Activated naive CD4-positive, alpha-beta T cell treated with anti-CD3 and anti-CD28 coated beads, Interleukin-2, amount 50 U/mL, for 16 hours (primary cell): ENCODE measurements around the gene SPX.
A peak's percentile ranks its signal among the peaks of the same experiment; 100 is the strongest.

ENCODE experiments used
- DNase-seq: peaks from one replicate; pipeline ENCODE4 v3.0.0-alpha.2; 2020

Gene SPX, protein sequence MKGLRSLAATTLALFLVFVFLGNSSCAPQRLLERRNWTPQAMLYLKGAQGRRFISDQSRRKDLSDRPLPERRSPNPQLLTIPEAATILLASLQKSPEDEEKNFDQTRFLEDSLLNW

DNA sequence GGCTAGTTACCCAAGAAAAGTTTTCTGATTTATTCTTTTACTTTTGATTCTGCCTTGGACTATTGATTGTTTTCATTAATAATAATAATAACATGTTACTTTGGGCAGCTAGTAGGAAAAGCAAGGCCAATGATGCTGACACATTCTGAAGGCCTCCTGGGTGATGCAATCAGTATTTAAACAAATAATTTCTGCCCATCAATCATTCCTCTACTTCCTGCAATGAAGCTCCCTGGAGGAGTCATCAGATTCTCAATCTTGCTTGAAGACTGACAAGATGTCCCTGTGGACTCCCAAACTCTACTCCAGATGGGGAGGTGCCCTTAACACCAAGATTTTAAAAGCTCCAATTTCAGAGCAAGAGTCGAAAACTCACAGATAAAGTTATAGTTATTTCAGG lies at the start of gene SPX:
SPX (plus strand) TSS at position 244 of the 400 bp plus-strand sequence. CDS start 177 bp downstream, outside the sequence.
- DNase-seq = no peak

DNA sequence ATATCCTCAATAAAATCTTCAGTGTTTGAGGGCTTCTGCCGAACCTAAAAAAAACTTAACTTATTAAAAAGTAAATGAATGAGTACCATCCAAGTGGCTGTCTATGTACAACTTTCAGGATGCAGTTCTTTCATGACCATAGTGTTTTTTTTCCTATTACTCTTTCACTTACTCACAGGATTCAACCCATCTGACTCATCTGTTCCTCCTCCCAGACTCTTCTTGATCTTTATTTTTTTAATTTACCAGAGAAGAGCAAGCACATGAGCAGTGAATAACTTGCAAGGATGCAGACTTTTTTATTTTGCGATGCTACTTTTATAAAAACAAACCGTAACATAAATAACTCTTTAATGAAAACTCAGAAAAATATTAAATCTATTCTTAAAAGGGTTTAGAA lies 49.1 kb upstream of the SPX start:
- no peak for DNase-seq

DNA sequence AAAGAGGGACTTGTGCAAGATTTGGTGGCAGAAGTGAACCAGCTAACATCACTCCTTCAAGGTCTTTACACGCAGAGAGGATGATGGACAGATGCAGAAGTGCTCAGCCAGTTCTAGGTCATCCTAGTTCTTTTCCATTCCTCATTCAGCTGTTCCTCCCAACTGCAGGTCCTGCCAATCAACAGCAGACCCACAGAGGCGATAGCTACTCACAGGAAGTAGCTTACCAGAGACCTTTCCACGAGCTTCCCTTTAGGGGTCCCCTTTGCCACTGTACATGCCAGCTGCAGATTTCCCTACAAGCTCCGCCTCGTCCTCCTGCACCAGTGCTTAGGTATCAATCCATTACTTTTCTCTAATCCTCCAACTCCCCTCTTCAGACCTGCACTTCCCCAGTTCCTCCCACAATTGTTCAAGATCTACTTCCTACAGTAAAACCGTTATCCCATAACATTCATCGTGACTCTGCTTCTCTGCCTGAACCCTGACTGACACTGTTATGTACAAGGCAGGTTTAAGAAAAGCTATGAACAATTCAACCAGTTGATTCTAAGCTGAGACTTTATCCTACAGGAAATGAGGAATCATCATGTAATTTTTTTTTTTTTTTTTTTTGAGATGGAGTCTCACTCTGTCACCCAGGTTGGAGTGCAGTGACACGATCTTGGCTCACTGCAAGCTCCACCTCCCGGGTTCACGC lies 47.2 kb upstream of the SPX start:
- no peak for DNase-seq

DNA sequence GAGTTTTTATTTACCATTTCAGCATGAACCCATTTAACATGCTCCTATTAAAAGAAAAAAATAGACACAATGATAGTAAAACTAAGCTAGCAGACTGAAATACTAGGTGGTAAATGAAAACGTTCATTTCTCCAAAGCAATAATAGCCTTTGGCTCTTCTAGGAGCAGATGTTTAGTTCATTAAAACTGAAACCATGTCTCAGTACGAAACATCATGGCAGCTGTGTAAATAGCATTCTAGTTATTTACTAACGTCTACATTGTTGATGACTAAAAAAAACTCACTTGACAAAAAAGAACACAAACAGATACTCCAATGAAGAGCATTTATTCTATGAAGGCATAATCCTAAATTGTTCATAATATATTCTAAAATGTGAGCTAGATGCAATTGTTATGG lies 42.6 kb upstream of the SPX start:
- DNase-seq = no peak

DNA sequence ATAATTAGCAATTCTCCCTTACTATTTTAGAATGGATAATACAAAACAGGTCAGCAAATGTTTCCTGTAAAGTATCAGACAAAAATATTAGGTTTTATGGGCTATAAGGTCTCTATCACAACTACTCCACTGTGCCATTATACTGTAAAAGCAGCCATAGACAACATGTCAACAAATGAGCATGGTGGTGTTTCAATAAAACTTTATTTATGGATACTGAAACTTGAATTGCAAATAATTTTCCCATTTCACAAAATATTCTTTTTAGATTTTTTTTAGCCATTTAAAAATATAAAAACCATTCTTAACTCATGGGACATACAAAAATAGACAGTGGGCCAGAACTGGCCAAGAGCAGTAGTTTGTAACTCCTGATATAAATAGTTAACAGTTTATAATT lies 40.1 kb upstream of the SPX start:
- no peak for DNase-seq

DNA sequence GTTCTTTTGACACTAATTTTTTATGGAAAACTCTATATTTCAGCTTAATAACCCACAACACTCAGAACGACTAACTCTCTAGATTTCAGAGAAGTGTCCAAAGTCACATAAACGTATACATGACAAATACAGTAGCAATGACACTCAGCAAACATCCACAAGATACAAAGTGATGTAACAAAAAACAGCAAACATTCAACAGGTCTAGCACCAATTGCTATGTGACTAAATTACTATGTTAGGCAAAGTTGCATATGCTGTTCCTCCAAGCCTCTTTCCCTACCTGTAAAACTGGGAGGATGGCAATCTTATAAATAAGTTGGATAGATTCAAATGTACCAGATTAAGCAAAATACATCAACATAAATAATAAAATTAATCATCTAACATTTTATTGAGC lies 26.3 kb upstream of the SPX start:
- no peak for DNase-seq

DNA sequence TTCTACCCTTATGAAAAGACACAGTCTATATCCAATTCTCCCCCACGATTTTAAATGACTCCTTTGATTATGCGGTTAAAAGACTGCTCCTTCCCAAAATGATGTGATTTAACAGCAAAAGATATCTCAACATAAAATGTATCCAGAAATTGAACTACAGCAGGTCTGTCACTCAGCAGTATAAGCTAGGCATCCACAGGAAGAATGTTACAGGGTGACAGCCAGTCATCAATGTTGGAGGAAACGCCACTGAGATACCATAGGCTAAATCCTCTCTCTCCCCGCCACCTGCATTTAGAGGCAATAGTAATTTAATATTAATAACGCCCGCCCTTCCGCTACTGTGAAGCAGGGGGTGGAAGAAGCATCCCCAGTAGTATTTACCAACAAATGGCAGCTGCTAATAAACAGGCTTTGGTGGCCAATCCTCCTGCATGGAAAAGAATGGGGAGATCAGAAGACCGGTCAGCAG lies 25.3 kb upstream of the SPX start:
- no peak for DNase-seq

DNA sequence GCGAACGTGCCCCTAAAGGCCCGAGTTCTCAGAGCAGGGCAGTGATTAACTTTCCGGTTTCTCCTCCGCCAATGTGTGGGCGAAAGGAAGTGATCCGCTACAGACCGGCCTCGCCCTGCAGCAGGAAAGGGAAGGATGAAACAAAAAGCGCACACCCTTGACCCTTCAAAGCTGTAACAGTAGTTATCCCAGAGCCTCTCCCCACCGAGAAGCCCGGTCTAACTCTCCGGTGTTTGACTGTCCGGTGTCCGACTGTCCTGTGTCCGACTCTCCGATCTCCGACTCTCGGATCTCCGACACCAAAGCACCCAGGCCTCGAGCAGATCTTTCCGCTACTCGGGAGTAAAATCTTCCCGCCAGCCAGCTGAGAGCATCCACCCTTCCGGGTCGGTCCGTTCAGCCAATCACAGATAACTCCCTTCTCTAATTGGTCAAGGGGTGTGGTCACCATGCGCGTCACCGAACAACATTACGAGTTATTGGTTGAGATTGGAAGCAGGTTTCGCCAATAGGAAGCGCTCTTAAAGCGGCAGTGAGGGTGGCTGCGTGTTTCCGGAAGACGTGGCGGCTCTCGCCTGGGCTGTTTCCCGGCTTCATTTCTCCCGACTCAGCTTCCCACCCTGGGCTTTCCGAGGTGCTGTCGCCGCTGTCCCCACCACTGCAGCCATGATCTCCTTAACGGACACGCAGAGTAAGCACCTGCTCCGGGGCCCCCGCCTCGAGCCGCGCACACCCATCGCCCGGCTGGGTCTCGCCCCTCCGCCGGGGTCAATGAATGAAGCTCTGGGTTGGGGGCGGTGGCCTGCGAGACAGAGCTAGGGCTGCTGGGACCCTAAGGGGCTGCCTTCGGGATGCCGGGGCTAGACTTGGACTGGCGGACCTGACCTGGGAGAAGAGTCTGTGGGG lies 24.6 kb upstream of the SPX start, which contains the start of the genes GOLT1B and RECQL:
GOLT1B (plus strand) TSS at position 532 of the 906 bp plus-strand sequence; CDS start at position 667, 135 bp downstream.
RECQL (minus strand) TSS at position 378 of the 906 bp plus-strand sequence. CDS start 2,065 bp downstream, outside the sequence.
- peak; percentile 84 for DNase-seq

DNA sequence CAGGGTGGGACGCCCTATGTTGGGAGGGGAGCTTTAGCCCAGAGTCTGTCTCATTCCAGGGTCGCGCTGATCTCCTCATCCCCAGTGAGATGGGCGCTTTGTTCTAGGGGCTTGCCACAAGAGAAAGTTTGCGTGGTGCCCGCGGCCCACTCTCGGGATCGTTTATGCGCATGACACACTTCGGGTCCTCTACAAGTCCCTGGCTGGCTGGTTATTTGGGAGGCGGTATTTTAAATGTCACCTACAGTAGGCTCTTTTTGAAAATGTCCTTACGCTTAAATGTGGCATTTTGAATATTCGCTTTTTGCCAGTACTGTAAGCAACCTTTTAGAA lies 24.0 kb upstream of the SPX start:
- DNase-seq = peak; percentile 53

DNA sequence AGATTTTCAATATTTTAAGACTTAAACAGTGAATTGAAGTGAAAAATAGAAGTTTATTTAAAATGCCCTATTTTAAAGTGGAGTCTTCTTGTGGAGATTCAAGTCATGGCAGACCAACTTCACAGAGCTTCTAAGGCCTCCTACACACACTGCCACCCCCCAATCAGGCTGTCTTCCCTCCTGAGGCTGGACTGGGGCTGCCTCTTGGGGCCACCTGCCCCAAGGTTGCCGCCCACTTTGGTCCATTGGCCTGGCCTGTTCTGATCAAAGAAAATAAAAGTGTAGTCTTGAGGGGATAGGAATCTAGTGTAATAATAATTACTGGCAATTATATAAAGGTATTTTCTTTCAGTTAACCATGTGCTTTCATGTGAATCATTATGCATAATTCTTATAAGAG lies 23.2 kb upstream of the SPX start:
- DNase-seq = no peak

DNA sequence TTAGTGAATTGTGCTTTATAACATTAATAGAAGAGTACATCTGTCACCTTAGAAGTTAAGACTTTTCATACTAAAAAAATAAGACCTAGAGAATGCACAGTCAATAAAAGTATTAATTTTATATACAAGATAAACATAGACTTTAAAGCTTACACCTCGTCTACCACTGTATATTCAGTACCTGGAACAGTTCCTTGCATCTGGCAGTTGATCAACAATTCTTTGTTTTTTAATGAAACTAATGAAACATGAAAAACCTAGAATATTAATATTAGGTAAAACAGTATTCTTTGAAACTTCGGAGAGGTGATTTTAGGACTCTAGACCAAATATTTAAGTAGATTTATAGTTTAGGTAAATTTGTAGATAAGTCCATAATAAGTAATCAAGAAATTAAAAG lies 20.2 kb upstream of the SPX start:
- no peak for DNase-seq

DNA sequence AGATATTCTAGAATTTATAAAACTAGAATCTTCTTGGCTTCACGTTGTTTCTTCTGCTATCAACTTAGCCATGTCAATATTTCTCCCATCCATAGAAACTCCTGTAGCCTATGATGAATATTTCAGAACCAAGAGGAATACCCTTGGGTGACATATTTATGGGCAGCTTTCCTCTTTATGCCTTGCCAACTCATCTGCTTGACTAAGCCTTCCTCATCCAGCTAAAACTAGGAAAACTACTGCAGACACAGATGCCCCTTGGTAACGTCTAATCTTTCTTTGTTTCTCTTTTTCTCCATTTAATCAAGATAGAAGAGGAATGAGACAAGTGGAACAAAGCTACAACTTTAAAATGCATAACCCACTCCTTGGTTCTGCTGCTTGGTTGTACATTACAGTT lies 18.2 kb upstream of the SPX start:
- DNase-seq = no peak

DNA sequence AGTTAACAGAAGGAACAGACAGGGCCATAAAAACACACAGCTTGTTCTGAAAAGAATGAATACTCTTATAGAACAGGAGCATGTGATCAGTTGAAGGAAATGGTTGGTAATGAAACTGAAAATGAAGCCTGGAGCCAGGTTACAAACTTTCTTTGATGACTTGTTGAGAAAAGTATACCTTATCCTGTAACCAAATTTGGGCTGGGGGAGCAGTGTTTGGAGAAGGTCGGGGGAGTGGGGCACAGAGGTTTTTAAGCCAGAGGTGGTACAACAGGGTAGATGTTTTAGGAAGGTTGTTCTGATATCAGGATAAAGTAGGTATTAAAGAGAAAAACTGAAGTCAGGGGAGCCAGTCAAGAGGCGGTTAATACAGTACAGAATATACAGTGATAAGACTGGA lies 16.3 kb upstream of the SPX start:
- no peak for DNase-seq

DNA sequence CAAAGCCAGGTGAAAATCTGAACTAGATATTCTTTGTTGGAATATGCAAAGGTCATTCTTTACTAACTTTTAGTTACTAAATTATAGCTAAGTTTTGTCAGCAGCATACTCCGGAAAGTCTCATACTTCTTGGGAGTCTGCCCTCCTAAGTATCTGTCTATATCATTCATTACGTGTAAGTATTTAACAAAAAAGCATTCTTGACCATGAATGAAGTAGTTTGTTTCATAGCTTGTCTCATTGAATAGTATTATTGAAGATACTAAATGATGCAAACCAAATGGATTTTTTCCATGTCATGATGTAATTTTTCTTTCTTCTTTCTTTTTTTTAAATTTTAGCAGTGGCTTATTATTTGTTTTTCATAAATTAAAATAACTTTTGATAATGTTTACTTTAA lies 9.8 kb upstream of the SPX start:
- DNase-seq = no peak

DNA sequence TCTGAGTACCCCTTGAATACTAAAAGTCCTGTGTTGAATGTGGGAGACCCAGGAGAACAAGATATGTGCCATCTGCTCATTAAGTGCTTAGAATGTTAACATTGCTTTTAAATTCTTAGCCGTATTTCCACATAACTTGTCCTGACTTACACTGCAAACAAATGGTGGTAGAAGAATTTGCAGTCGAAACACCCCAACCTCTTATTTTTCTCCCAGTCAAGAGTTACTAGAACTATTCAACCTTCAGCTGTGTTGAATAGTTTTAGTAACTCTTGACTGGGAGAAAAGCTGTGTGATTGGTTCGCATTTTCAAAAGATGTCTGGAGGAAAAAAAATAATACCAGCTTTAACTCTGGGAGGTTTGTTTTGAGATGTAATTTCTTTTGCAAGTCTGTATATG lies 7.6 kb upstream of the SPX start:
- no peak for DNase-seq

DNA sequence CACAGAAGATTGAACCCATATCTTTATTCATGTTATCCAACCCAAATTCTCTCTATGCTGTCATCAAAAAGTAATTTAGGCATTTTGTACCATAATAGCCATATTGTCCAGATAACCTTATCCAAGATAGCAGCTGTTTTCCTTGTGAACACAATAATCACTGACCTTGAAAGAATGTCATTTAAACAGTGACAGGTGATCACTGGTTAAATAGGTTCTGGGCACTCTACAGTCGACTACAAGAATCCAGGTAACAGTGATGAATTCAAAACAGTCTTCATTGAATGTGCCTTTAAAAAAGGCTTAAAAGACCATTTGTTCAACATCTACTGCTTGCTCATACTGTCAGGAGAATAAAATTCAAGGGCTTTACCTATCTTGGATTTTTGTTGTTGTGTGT lies 4.6 kb upstream of the SPX start:
- no peak for DNase-seq

DNA sequence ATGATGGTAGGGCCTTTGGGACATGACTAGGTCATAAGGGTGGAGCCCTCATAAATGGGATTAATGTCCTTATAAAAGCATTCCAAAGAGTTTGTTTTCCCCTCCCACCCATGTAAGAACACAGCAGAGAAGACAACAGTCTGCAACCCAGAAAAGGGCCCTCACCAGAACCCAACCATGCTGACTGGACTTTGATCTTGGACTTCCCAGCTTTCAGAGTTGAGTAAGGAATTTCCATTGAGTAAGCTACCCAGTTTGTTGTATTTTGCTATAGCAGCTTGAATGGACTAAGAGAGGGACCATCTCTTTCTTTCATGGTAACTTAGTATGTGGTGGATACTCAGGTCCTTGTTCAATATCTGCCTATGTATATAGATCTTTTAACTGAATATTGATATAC lies 2.9 kb upstream of the SPX start:
- DNase-seq = no peak

DNA sequence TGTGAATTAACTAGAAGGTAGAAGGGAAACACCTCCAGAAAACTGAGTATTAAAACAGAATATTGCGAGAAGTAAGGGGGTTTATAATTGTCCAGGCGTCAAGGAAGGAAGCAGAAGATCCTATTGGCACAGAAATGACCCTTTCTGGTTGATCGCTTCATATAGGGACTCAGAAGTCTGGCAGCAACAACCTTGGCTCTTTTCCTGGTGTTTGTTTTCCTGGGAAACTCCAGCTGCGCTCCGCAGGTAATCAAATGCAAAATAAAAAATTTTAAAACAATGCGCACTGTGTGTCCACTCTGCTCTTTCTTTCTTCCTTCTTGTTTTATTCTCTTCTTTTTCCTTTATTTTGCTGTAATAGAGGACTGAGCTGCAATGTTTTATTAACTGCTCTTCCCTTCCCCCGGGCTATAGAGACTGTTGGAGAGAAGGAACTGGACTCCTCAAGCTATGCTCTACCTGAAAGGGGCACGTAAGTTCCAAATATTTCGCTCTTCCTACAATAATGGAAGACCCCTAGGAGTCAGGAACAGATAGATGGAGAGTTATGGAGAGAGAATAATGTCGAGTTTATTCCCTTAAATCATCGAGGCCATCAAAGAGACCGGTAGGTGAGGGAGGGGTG lies 737 bp downstream of the SPX start:
- DNase-seq = no peak

DNA sequence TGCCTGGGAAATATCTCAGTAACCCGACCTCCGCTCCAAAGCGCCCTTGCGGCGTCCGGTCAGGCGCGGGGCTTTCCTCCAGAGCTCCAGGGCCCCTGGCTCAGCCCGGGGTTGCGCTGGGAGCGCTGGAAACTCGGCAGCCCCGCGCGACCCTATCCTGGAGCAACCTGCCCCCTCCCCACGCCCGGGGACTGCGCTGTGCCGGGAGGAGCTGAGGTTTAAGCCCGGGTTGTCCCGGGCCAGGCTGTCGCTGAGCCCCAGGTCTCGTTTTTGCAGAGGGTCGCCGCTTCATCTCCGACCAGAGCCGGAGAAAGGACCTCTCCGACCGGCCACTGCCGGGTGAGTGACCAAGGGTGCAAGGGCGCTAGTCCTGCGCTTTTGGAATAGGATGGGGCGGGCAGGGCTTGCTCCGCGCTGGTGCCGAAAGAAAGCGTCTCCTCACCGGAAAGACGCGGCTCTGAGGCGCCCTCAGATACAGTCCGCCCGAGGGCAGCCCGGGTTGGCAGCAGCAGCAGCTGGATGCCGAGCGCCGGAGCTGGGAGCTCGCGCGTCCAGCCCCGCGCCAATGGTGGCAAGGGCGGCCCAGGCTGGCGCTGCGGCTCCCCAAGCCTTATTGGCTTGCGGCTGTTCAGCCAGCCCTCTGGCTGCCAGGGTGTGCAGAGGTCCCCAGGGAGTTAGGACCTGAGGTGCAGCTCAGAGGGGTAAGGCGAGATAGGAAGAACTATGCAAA lies 1.5 kb downstream of the SPX start:
- peak; percentile 64 for DNase-seq

DNA sequence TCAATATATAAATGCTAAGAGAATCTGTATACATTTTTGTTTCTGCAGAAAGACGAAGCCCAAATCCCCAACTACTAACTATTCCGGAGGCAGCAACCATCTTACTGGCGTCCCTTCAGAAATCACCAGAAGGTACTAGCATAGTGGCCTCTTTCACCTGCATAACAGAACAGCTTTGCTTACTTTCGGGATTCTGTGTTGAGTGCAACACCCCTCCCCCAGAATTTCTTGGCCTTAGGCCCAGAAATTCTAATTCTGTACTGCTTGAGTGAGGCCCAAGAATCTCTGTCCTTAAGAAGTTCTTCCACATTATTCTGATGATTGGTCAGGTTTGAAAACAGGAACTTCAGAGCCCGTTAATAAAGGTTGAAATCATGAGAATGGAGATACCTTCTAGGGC lies 2.9 kb downstream of the SPX start:
- DNase-seq = no peak

DNA sequence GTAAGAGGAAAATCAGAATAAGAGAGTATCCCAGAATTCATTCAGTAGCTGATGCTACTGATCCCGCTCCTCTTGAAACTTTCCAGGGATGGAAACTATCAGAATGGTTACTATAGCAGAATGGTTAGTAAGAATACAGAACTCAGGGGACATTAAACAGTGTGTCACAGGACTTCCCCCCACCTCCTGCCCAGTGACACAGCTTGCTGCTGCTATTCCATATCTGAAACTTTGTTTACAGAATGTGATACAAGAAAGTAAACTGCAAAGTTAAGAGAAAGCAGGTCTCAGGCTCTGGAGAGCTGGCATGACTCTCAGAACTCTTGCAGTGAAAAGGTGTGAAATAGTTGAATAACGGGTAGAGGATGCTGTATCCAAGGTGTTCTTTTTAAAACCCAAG lies 3.4 kb downstream of the SPX start:
- no peak for DNase-seq

DNA sequence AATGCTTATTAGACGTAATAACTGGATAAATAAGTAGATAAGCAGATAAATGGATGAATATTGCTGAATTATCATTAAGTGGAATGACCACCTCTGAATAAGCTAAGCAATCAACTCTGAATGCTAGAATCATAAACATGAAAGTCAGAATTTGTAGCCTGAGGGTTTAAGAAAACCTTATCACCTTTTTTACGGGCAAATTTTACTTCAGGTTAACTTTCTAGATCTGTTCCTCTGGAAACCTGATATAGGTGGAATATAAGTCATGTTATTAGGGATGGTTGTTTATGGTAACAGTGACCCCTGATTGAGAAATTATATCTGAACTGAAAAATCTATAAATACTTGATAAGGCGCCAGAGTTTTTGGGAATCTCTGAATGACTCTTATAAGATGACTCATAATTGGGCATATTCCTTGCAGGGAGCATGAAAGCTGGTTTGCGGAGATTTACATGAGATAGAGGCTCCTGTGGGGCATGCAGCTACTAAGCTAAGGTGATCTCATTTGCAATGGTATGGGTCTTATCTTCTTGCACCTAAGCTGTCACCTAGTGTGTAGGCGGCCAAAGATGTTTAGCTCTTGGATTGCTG lies 12.1 kb downstream of the SPX start:
- DNase-seq = no peak
